Stomach (tissue), 9 donors: ENCODE measurements around the gene CAPZB. TPM values are rescaled to one million over a fixed set of nuclear protein-coding genes. Genes with fewer than 3 reads are reported as not detected.

Source experiments
- DNase-seq, 2 donors: peaks; one replicate each; pipeline versions ENCODE4 v3.0.0 to v3.0.0-alpha.2; 2013 to 2019
- H3K27ac ChIP-seq, 5 donors: fragments of 200-600 bp in 4 of 5; sonication (generic) in 4 of 5; one replicate each; pipeline ENCODE4 v1.5.1; 2013 to 2019; ENCODE audit warnings: mild to moderate bottlenecking in 1 of 5, moderate library complexity in 1 of 5
- H3K27me3 ChIP-seq, 3 donors: fragments of 200-600 bp; sonication (generic); one replicate each; pipeline ENCODE4 v1.5.1; 2017 to 2019; ENCODE audit warnings: mixed run types in 1 of 3
- H3K36me3 ChIP-seq, 4 donors: fragments of 200-600 bp; sonication (generic); 1 replicate in 3 of 4; 2 replicates in 1 of 4; pipeline ENCODE4 v1.5.1; 2016 to 2019
- H3K4me1 ChIP-seq, 4 donors: fragments of 200-600 bp; sonication (generic); one replicate each; pipeline ENCODE4 v1.5.1; 2016 to 2019
- H3K4me3 ChIP-seq, 4 donors: fragments of 200-600 bp; sonication (generic) in 3 of 4; one replicate each; pipeline ENCODE4 v1.5.1; 2016 to 2019; ENCODE audit warnings: mild to moderate bottlenecking in 1 of 4
- H3K9me3 ChIP-seq, 4 donors: fragments of 200-600 bp; sonication (generic); one replicate each; pipeline ENCODE4 v1.5.1; 2016 to 2019
- EP300 ChIP-seq: sonication (generic); formaldehyde crosslinking; IDR thresholded peaks from one replicate; pipeline ENCODE4 v1.6.1; 2017; ENCODE audit warnings: antibody characterized with exemption
- POLR2A ChIP-seq, 4 donors: fragments of 450-650 bp; IDR thresholded peaks; one replicate each; pipeline ENCODE4 v1.6.1; 2016; ENCODE audit warnings: antibody characterized with exemption in 4 of 4, control low read depth in 2 of 4, mild to moderate bottlenecking in 1 of 4, moderate library complexity in 1 of 4
- POLR2AphosphoS5 ChIP-seq, 3 donors: sonication (generic); formaldehyde crosslinking; IDR thresholded peaks; one replicate each; pipeline ENCODE4 v1.6.1; 2016; ENCODE audit warnings: antibody characterized with exemption in 3 of 3
- WGBS, 5 donors: extraction: QIAGEN DNeasy Blood & Tissue Kit in 3 of 5; methylation state at CpG; one replicate each; pipeline versions ENCODE4 v1.1.5 to v1.1.7; 2013 to 2018; 5-methylcytosine and 5-hydroxymethylcytosine counted together
- intact Hi-C: fragments of 100-400 bp; cut with DNase I; formaldehyde crosslinking; loops from one replicate; pipeline ENCODE4 v1.15.1; 2023; ENCODE audit warnings: low total_unique reads
- polyA plus RNA-seq, 3 donors: library from polyadenylated mRNA; stranded (reverse); fragments of 200-250 nt; gene quantifications; one replicate each; pipeline ENCODE4 v1.2.3, GENCODE V29; 2013
- total RNA-seq, 5 donors: library from RNA; depleted of rRNA; stranded (reverse); fragments of >200 nt; gene quantifications; one replicate each; pipeline versions ENCODE4 v1.1.0 to v1.2.3, GENCODE V29; 2014 to 2016
- TF ChIP-seq, protein P1 (sequence below), 7 experiments: fragments of 450-650 bp in 4 of 7; fragments of 200-600 bp in 3 of 7; sonication (generic) in 3 of 7; IDR thresholded peaks; one replicate each; pipeline ENCODE4 v1.5.1; 2016 to 2019; ENCODE audit warnings: antibody characterized with exemption in 7 of 7, control low read depth in 2 of 7, mild to moderate bottlenecking in 1 of 7
- donor health status: healthy with polysubstance abuse.
- donor health status: Bipolar disorder and iron deficiency.
- donor health status: healthy.

Gene CAPZB
- total and polyA plus RNA-seq, 8 donors = 84.9 to 345 (median 155) TPM

DNA sequence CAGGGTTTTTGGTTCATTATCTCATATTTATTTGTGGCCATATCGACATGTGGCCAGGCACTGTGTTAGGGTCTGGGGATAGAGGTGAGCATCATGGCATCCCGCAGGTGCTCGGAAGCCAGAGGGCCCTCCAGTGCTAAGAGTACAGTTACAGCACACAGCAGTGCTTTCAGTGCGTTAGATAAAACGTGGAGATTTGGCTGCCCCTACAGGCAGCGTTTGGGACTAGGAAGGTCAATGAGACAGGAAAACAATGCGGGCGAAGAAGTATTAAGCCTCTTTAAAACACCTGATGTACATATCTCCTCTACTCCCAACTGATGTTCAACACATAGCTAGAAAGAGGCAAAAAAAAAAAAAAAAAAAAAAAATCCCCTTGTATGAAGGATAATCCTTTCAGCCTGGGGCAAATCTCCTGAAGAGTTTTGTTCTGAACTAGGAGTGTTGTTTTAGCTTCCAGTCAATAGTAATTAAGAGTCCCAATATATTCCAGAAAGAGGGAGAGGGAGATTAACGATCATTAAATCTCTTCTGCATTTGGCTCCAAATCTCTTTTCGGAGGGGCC is 80.1 kb downstream of the CAPZB start:
- peak overlapping the region; percentile 24 to 73 (median 55) for H3K27ac ChIP-seq
- no peak overlapping the region for H3K4me3 ChIP-seq
- intact Hi-C loops = no loop called here
- TF ChIP-seq, protein P1, sequence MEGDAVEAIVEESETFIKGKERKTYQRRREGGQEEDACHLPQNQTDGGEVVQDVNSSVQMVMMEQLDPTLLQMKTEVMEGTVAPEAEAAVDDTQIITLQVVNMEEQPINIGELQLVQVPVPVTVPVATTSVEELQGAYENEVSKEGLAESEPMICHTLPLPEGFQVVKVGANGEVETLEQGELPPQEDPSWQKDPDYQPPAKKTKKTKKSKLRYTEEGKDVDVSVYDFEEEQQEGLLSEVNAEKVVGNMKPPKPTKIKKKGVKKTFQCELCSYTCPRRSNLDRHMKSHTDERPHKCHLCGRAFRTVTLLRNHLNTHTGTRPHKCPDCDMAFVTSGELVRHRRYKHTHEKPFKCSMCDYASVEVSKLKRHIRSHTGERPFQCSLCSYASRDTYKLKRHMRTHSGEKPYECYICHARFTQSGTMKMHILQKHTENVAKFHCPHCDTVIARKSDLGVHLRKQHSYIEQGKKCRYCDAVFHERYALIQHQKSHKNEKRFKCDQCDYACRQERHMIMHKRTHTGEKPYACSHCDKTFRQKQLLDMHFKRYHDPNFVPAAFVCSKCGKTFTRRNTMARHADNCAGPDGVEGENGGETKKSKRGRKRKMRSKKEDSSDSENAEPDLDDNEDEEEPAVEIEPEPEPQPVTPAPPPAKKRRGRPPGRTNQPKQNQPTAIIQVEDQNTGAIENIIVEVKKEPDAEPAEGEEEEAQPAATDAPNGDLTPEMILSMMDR (IDR thresholded peaks at IDR 0.05) = peak in 1 of 7 experiments; percentile 6
- TF ChIP-seq POLR2A (IDR thresholded peaks at IDR 0.05) = no peak
- no peaks in the 10 kb centered on the region for H3K27me3 ChIP-seq
- DNase-seq = peak in 1 of 2 donors; percentile 57
- peaks cover 0 to 19% (median 7%) of the 10 kb centered on the region in 4 donors for H3K36me3 ChIP-seq
- no peaks in the 10 kb centered on the region for H3K9me3 ChIP-seq
- H3K4me1 ChIP-seq = peaks cover 48 to 92% (median 68%) of the 10 kb centered on the region in 4 donors
- WGBS, 5 donors = 72 to 79% (median 77%) methylated on average over 10 of the region's 10 CpGs

DNA sequence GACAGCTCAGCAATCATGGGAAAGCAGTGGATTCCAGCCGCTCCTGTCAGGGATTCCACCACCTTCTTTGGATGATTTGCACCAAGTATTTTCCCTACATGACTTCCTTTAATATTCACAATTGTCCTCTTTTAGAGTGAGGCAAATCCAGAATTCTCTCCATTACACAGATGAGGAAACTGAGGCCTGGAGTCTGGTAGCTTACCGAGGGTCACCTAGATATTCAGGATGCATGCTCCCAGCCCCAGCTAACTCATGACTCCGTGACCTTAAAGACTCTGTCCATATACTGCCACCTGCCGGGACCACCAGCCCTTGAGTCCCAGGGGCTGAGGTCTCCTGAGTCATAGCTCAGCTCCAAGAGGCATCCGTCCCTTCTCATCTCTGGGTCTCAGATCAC is 80.6 kb downstream of the CAPZB start:
- intact Hi-C loops = no loop called here
- WGBS, 5 donors = 85 to 95% (median 94%) methylated on average over 4 to 5 of the region's 5 CpGs
- TF ChIP-seq POLR2AphosphoS5 (IDR thresholded peaks at IDR 0.05) = no peak
- TF ChIP-seq EP300 = no peak
- TF ChIP-seq POLR2A (IDR thresholded peaks at IDR 0.05) = no peak
- TF ChIP-seq, protein P1 (IDR thresholded peaks at IDR 0.05) = no peak
- peak overlapping the region in 4 of 5 donors; percentile 41 to 73 (median 58) for H3K27ac ChIP-seq
- no peaks in the 10 kb centered on the region for H3K9me3 ChIP-seq
- no peak overlapping the region for H3K4me3 ChIP-seq
- no peaks in the 10 kb centered on the region for H3K27me3 ChIP-seq
- H3K36me3 ChIP-seq = peaks cover 0 to 19% (median 7%) of the 10 kb centered on the region in 4 donors
- peaks cover 48 to 93% (median 68%) of the 10 kb centered on the region in 4 donors for H3K4me1 ChIP-seq
- no peak for DNase-seq

DNA sequence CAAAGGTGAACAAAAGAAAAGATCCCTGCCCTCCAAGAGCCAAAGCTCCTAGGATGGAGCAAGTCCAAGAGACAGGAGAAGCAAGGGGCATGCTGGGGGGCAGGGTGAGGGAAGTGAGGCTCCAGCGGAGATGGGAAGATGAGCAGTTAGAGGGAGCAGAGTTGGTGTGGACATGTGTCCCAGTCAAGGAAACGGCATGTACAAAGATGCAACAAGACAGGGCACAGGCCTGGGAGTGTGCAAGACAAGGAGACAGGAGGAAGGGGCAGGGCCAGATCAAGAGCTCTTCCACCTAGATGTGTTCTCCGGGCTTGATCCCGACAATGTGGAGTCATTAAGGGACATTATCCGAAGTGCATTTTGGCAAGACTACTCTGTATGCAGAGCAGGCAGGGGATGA is 82.1 kb downstream of the CAPZB start:
- no peak for DNase-seq
- Histone ChIP-seq H3K27me3 (no peaks in the 10 kb centered on the region), H3K27ac (peak overlapping the region in 3 of 5 donors; percentile 51 to 73 (median 72)), H3K4me1 (peaks cover 44 to 94% (median 69%) of the 10 kb centered on the region in 4 donors), H3K4me3 (no peak overlapping the region), H3K9me3 (no peaks in the 10 kb centered on the region), H3K36me3 (peaks cover 0 to 19% (median 12%) of the 10 kb centered on the region in 4 donors)
- 76 to 91% (median 86%) methylated on average over 5 of the region's 5 CpGs for WGBS, 5 donors
- TF ChIP-seq POLR2AphosphoS5 (IDR thresholded peaks at IDR 0.05) = no peak
- no peak for TF ChIP-seq EP300
- TF ChIP-seq POLR2A (IDR thresholded peaks at IDR 0.05) = no peak
- TF ChIP-seq, protein P1 (IDR thresholded peaks at IDR 0.05) = no peak
- intact Hi-C loops = no loop called here

DNA sequence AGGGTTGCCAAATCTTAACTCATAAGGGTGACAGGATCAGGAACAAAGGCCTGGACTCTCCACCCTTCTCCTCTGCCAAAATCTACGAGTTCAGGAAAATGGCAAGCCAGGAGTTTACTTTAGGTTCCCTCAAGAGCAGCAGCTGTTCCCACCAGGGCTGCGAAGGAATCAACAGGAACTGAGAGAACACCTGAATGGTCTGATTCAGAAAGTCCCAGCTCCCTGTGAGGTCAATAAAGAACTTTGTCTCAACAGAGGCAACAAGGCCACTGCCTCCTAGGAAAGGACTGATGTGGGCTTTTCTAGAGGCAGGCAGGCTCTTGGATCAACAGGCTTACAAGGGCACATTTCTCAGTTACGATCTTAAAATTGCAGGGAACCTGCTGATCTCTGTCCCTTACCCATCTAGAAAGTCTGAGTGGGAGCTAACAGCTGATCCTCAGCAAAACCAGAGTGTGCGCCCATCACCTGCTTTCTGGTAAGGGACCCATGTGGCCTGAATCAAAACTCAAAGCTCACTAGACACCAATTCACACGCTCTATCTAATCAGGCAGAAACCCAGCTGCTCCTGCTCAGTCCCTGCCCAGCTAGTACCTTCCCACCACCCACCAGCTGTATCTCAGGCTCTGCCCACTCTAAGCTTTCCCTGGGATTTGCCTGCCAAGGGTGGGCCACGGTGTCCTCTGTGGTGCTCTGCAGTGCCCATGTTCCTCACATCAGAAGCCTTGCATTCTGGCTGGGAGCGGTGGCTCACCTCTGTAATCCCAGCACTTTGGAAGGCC is 83.1 kb downstream of the CAPZB start:
- H3K4me3 ChIP-seq = no peak overlapping the region
- intact Hi-C loops = no loop called here
- DNase-seq = no peak
- peaks cover 38 to 93% (median 67%) of the 10 kb centered on the region in 4 donors for H3K4me1 ChIP-seq
- peaks cover 0 to 24% (median 9%) of the 10 kb centered on the region in 4 donors for H3K36me3 ChIP-seq
- H3K27me3 ChIP-seq = no peaks in the 10 kb centered on the region
- H3K9me3 ChIP-seq = no peaks in the 10 kb centered on the region
- peak overlapping the region in 4 of 5 donors; percentile 48 to 73 (median 62) for H3K27ac ChIP-seq
- WGBS, 5 donors = 61 to 75% (median 66%) methylated on average over 7 of the region's 7 CpGs
- TF ChIP-seq EP300 = no peak
- TF ChIP-seq, protein P1 (IDR thresholded peaks at IDR 0.05) = no peak
- TF ChIP-seq POLR2A (IDR thresholded peaks at IDR 0.05) = no peak
- TF ChIP-seq POLR2AphosphoS5 (IDR thresholded peaks at IDR 0.05) = no peak
